Panc1 (cell line): ENCODE results near the gene MAP4K2. TPM values are rescaled to one million over a fixed set of nuclear protein-coding genes. Genes with fewer than 3 reads are reported as not detected.

Experiments
- ATAC-seq: fragments of 200-7000 bp; cut with Tn5 transposase; 2 replicates; pipeline ENCODE4 v1.9.1; 2020; ENCODE audit warnings: mild to moderate bottlenecking, moderate library complexity
- BruUV-seq: library from RNA; stranded (reverse); fragments of 400-500 nt; replicated peaks from 2 replicates; lab custom pipeline; 2021; lab: Mats Ljungman, UMichigan
- CTCF ChIA-PET: fragments of 300-600 bp; sonication (Branson Sonifier 250); formaldehyde crosslinking; loops from one replicate; lab custom pipeline; 2022; ENCODE audit warnings: antibody characterized with exemption; lab: Charles Lee
- POLR2A ChIA-PET: fragments of 300-600 bp; sonication (Branson Sonifier 250); formaldehyde crosslinking; loops from one replicate; lab custom pipeline; 2022; ENCODE audit warnings: antibody characterized with exemption; lab: Charles Lee
- DNase-seq: peaks from one replicate; pipeline ENCODE4 v3.0.0-alpha.2; 2010; ENCODE audit warnings: low read depth, low spot score
- H3K27ac ChIP-seq: 2 replicates; pipeline ENCODE4 v1.5.1; 2011; ENCODE audit warnings: mild to moderate bottlenecking, low read length, inconsistent platforms
- H3K27me3 ChIP-seq: fragments of 200-500 bp; sonication (Bioruptor generic); 2 replicates; pipeline ENCODE4 v1.6.0; 2014; ENCODE audit warnings: low read length, inconsistent platforms; ENCODE audit not compliant: control insufficient read depth, insufficient read depth
- H3K36me3 ChIP-seq: fragments of 200-500 bp; sonication (Bioruptor generic); 2 replicates; pipeline ENCODE4 v1.5.1; 2014; ENCODE audit warnings: inconsistent platforms, mild to moderate bottlenecking, low read length, moderate library complexity; ENCODE audit not compliant: control insufficient read depth, insufficient read depth
- H3K4me1 ChIP-seq: 2 replicates; pipeline ENCODE4 v1.5.1; 2011; ENCODE audit warnings: inconsistent platforms, mild to moderate bottlenecking, low read length, moderate library complexity; ENCODE audit not compliant: control insufficient read depth, insufficient read depth
- H3K4me3 ChIP-seq, 2 experiments: 2 replicates each; pipeline ENCODE4 v1.5.1; 2011 to 2012; ENCODE audit warnings: low read depth in 2 of 2, low read length in 2 of 2, mild to moderate bottlenecking in 2 of 2, inconsistent platforms in 1 of 2, moderate library complexity in 1 of 2
- H3K9me3 ChIP-seq: fragments of 200-500 bp; sonication (Bioruptor generic); 2 replicates; pipeline ENCODE4 v1.5.1; 2014; ENCODE audit warnings: low read depth, mild to moderate bottlenecking, inconsistent platforms, low read length, moderate library complexity; ENCODE audit not compliant: control insufficient read depth, insufficient read depth
- POLR2AphosphoS5 ChIP-seq: IDR thresholded peaks from 2 replicates; pipeline ENCODE4 v1.6.1; 2012; ENCODE audit warnings: mild to moderate bottlenecking, low read depth, low read length, moderate library complexity
- SIN3A ChIP-seq: IDR thresholded peaks from 2 replicates; pipeline ENCODE4 v1.6.1; 2012; ENCODE audit warnings: low read depth, mild to moderate bottlenecking, low read length, moderate library complexity, borderline replicate concordance; ENCODE audit not compliant: insufficient read depth
- TCF7L2 ChIP-seq: IDR thresholded peaks from 2 replicates; pipeline ENCODE4 v1.6.1; 2011; ENCODE audit warnings: mild to moderate bottlenecking, low read depth, low read length, inconsistent platforms
- in situ Hi-C: cut with HindIII; loops from 2 replicates; pipeline ENCODE4 v1.10.0; 2016; ENCODE audit warnings: low sequenced_read_pairs, low pct_unique_long_range_greater_than_20kb
- intact Hi-C: fragments of 100-400 bp; cut with micrococcal nuclease; formaldehyde crosslinking; loops from one replicate; pipeline ENCODE4 v1.10.0; 2022; ENCODE audit not compliant: unreplicated experiment
- total RNA-seq: library from RNA; stranded (reverse); gene quantifications from one replicate; pipeline ENCODE4 v1.2.1, GENCODE V29; 2021; ENCODE audit not compliant: unreplicated experiment
- TF ChIP-seq, protein P1 (sequence below), 2 experiments: IDR thresholded peaks; 2 replicates each; pipeline ENCODE4 v1.6.1; 2011 to 2012; ENCODE audit warnings: low read depth in 2 of 2, control low read depth in 1 of 2, low read length in 1 of 2, mild to moderate bottlenecking in 1 of 2, moderate library complexity in 1 of 2; ENCODE audit not compliant: insufficient read depth in 1 of 2
- TF ChIP-seq, protein P2 (sequence below): fragments of 450-650 bp; IDR thresholded peaks from 2 replicates; pipeline ENCODE4 v1.5.1; 2017; ENCODE audit warnings: mild to moderate bottlenecking

Gene MAP4K2
- total RNA-seq, 1 experiment from 2014 or later: 46.4 TPM

GRCh38 chr11:64745189-64745520 lies 57.9 kb downstream of the MAP4K2 start:
- DNase-seq: no peak
- intact Hi-C loops: no loop called here
- POLR2A ChIA-PET: no interaction called here
- Histone ChIP-seq H3K27me3 (no peaks in the 10 kb centered on the region), H3K4me1 (peaks cover 13% of the 10 kb centered on the region), H3K36me3 (no peaks in the 10 kb centered on the region; the same call in 1 of the 2 replicates), H3K27ac (no peak overlapping the region), H3K9me3 (no peaks in the 10 kb centered on the region), H3K4me3 (peak overlapping the region; percentile 39 to 71)
- in situ Hi-C loops: no loop called here
- CTCF ChIA-PET: no interaction called here
- TF ChIP-seq POLR2AphosphoS5 (no peak), SIN3A (no peak), TCF7L2 (no peak)
- TF ChIP-seq, protein P1, sequence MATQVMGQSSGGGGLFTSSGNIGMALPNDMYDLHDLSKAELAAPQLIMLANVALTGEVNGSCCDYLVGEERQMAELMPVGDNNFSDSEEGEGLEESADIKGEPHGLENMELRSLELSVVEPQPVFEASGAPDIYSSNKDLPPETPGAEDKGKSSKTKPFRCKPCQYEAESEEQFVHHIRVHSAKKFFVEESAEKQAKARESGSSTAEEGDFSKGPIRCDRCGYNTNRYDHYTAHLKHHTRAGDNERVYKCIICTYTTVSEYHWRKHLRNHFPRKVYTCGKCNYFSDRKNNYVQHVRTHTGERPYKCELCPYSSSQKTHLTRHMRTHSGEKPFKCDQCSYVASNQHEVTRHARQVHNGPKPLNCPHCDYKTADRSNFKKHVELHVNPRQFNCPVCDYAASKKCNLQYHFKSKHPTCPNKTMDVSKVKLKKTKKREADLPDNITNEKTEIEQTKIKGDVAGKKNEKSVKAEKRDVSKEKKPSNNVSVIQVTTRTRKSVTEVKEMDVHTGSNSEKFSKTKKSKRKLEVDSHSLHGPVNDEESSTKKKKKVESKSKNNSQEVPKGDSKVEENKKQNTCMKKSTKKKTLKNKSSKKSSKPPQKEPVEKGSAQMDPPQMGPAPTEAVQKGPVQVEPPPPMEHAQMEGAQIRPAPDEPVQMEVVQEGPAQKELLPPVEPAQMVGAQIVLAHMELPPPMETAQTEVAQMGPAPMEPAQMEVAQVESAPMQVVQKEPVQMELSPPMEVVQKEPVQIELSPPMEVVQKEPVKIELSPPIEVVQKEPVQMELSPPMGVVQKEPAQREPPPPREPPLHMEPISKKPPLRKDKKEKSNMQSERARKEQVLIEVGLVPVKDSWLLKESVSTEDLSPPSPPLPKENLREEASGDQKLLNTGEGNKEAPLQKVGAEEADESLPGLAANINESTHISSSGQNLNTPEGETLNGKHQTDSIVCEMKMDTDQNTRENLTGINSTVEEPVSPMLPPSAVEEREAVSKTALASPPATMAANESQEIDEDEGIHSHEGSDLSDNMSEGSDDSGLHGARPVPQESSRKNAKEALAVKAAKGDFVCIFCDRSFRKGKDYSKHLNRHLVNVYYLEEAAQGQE (IDR thresholded peaks at IDR 0.05; ENCODE audit: insufficient read depth in 1 of 2, low read depth in 2 of 2, low read length in 1 of 2): no peak
- TF ChIP-seq, protein P2, sequence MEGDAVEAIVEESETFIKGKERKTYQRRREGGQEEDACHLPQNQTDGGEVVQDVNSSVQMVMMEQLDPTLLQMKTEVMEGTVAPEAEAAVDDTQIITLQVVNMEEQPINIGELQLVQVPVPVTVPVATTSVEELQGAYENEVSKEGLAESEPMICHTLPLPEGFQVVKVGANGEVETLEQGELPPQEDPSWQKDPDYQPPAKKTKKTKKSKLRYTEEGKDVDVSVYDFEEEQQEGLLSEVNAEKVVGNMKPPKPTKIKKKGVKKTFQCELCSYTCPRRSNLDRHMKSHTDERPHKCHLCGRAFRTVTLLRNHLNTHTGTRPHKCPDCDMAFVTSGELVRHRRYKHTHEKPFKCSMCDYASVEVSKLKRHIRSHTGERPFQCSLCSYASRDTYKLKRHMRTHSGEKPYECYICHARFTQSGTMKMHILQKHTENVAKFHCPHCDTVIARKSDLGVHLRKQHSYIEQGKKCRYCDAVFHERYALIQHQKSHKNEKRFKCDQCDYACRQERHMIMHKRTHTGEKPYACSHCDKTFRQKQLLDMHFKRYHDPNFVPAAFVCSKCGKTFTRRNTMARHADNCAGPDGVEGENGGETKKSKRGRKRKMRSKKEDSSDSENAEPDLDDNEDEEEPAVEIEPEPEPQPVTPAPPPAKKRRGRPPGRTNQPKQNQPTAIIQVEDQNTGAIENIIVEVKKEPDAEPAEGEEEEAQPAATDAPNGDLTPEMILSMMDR: no peak
- ATAC-seq: no peak
- no TSS peak for BruUV-seq

GRCh38 chr11:64744544-64745188 lies 58.3 kb downstream of the MAP4K2 start:
- CTCF ChIA-PET: interaction anchor here (1.7 kb wide), 1 partner anchor 16 kb away, joined by 7 read pairs; the partner anchor contains the start of gene PYGM
- Histone ChIP-seq H3K4me1 (peaks cover 13% of the 10 kb centered on the region), H3K4me3 (peak overlapping the region; percentile 39 to 71), H3K27ac (no peak overlapping the region), H3K9me3 (no peaks in the 10 kb centered on the region), H3K27me3 (no peaks in the 10 kb centered on the region), H3K36me3 (no peaks in the 10 kb centered on the region; the same call in 1 of the 2 replicates)
- POLR2A ChIA-PET: no interaction called here
- in situ Hi-C loops (no loop called here), intact Hi-C loops (no loop called here)
- BruUV-seq: no TSS peak
- TF ChIP-seq SIN3A (no peak), POLR2AphosphoS5 (no peak), TCF7L2 (no peak)
- TF ChIP-seq, protein P2: no peak
- TF ChIP-seq, protein P1 (IDR thresholded peaks at IDR 0.05; ENCODE audit: insufficient read depth in 1 of 2, low read depth in 2 of 2, low read length in 1 of 2): no peak
- ATAC-seq (no peak), DNase-seq (no peak)
